ENCODE results near the gene UBN2.

GRCh38 chr7:139271718-139272628 is 40.9 kb downstream of the UBN2 start:
- TF ChIP-seq, protein P1, sequence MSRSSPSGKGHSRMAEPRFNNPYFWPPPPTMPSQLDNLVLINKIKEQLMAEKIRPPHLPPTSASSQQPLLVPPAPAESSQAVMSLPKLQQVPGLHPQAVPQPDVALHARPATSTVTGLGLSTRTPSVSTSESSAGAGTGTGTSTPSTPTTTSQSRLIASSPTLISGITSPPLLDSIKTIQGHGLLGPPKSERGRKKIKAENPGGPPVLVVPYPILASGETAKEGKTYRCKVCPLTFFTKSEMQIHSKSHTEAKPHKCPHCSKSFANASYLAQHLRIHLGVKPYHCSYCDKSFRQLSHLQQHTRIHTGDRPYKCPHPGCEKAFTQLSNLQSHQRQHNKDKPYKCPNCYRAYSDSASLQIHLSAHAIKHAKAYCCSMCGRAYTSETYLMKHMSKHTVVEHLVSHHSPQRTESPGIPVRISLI (CRISPR knock-in tag; IDR thresholded peaks at IDR 0.05; ENCODE audit: borderline replicate concordance), result no peak
- TF ChIP-seq SP1 (IDR thresholded peaks at IDR 0.05) (no peak), SP1 (CRISPR knock-in tag; IDR thresholded peaks at IDR 0.05) (no peak), MXI1 (IDR thresholded peaks at IDR 0.05; ENCODE audit: borderline replicate concordance, low read depth, low read length) (no peak)
- TF ChIP-seq, protein P2, sequence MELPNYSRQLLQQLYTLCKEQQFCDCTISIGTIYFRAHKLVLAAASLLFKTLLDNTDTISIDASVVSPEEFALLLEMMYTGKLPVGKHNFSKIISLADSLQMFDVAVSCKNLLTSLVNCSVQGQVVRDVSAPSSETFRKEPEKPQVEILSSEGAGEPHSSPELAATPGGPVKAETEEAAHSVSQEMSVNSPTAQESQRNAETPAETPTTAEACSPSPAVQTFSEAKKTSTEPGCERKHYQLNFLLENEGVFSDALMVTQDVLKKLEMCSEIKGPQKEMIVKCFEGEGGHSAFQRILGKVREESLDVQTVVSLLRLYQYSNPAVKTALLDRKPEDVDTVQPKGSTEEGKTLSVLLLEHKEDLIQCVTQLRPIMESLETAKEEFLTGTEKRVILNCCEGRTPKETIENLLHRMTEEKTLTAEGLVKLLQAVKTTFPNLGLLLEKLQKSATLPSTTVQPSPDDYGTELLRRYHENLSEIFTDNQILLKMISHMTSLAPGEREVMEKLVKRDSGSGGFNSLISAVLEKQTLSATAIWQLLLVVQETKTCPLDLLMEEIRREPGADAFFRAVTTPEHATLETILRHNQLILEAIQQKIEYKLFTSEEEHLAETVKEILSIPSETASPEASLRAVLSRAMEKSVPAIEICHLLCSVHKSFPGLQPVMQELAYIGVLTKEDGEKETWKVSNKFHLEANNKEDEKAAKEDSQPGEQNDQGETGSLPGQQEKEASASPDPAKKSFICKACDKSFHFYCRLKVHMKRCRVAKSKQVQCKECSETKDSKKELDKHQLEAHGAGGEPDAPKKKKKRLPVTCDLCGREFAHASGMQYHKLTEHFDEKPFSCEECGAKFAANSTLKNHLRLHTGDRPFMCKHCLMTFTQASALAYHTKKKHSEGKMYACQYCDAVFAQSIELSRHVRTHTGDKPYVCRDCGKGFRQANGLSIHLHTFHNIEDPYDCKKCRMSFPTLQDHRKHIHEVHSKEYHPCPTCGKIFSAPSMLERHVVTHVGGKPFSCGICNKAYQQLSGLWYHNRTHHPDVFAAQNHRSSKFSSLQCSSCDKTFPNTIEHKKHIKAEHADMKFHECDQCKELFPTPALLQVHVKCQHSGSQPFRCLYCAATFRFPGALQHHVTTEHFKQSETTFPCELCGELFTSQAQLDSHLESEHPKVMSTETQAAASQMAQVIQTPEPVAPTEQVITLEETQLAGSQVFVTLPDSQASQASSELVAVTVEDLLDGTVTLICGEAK (IDR thresholded peaks at IDR 0.05), result no peak
- TF ChIP-seq, protein P2 (CRISPR knock-in tag; IDR thresholded peaks at IDR 0.05), result no peak
